Endothelial cell of umbilical vein (primary cell): ENCODE data around the gene SLC6A20. TPM values are rescaled to one million over a fixed set of nuclear protein-coding genes. Genes with fewer than 3 reads are reported as not detected.
"Not testable (repeated sequence)": the region's sequence is repeated elsewhere in the genome, so short reads cannot be mapped to it uniquely, and the experiment has no call there.

Experiments used
- BruUV-seq: library from RNA; stranded (reverse); fragments of 400-500 nt; replicated peaks from 2 replicates; lab custom pipeline; 2021; lab: Mats Ljungman, UMichigan
- CTCF ChIA-PET: fragments of 300-600, 350-600 bp; sonication (Branson Sonifier 250); formaldehyde crosslinking; loops from one replicate; lab custom pipeline; 2021; ENCODE audit warnings: antibody characterized with exemption, inconsistent platforms; lab: Charles Lee
- POLR2A ChIA-PET: fragments of 300-600, 350-600 bp; sonication (Branson Sonifier 250); formaldehyde crosslinking; loops from one replicate; lab custom pipeline; 2021; ENCODE audit warnings: antibody characterized with exemption, inconsistent platforms; lab: Charles Lee
- DNase-seq: peaks from one replicate; pipeline ENCODE4 v3.0.0-alpha.2; 2011; ENCODE audit warnings: low read depth, low spot score
- FAIRE-seq: peaks from 2 replicates; lab custom pipeline; 2011; peaks lifted over from hg19 to GRCh38; lab: Jason Lieb, UNC
- H2AFZ ChIP-seq: 2 replicates; pipeline ENCODE4 v1.6.0; 2012; ENCODE audit warnings: low read depth, low read length, control low read depth, inconsistent platforms
- H3K27ac ChIP-seq: 2 replicates; pipeline ENCODE4 v1.5.1; 2011; ENCODE audit warnings: low read depth, mild to moderate bottlenecking, control low read depth, low read length, moderate library complexity; ENCODE audit not compliant: insufficient read depth
- H3K27me3 ChIP-seq, 2 experiments: 2 replicates each; pipeline versions ENCODE4 v1.6.0 to v1.6.1; 2011; ENCODE audit warnings: low read length in 2 of 2, mixed read lengths in 1 of 2; ENCODE audit not compliant: control insufficient read depth in 2 of 2, insufficient read depth in 2 of 2
- H3K36me3 ChIP-seq, 2 experiments: 2 replicates in 1 of 2; 3 replicates in 1 of 2; pipeline ENCODE4 v1.5.1; 2011; ENCODE audit warnings: low read length in 2 of 2, mild to moderate bottlenecking in 1 of 2, moderate library complexity in 1 of 2; ENCODE audit not compliant: control insufficient read depth in 2 of 2, insufficient read depth in 2 of 2; ENCODE audit errors: extremely low read depth in 1 of 2
- H3K4me1 ChIP-seq: 3 replicates; pipeline ENCODE4 v1.5.1; 2011; ENCODE audit warnings: mild to moderate bottlenecking, low read length; ENCODE audit not compliant: control insufficient read depth, insufficient read depth; ENCODE audit errors: extremely low read depth
- H3K4me2 ChIP-seq: 2 replicates; pipeline ENCODE4 v1.6.1; 2011; ENCODE audit warnings: low read length, control low read depth, mixed read lengths; ENCODE audit not compliant: insufficient read depth
- H3K4me3 ChIP-seq, 3 experiments: fragments of 200-600 bp in 1 of 3; sonication (generic), shearing (Covaris generic) in 1 of 3; replicated peaks in 1 of 3; 2 replicates each; pipeline ENCODE4 v1.5.1; 2011 to 2016; ENCODE audit warnings: control low read depth in 3 of 3, low read length in 3 of 3, mild to moderate bottlenecking in 2 of 3, inconsistent platforms in 1 of 3, low read depth in 1 of 3, moderate library complexity in 1 of 3; ENCODE audit not compliant: insufficient read depth in 1 of 3
- H3K79me2 ChIP-seq: 2 replicates; pipeline ENCODE4 v1.6.0; 2012; ENCODE audit warnings: low read length, inconsistent platforms; ENCODE audit not compliant: control insufficient read depth, insufficient read depth
- H3K9ac ChIP-seq: replicated peaks from 2 replicates; pipeline ENCODE3; 2011; ENCODE audit warnings: low read length, control low read depth; ENCODE audit not compliant: insufficient read depth; ENCODE audit errors: extremely low read depth
- H3K9me1 ChIP-seq: replicated peaks from 3 replicates; pipeline ENCODE4 v1.6.0; 2011; ENCODE audit warnings: mild to moderate bottlenecking, low read length; ENCODE audit not compliant: control insufficient read depth, insufficient read depth; ENCODE audit errors: extremely low read depth
- H3K9me3 ChIP-seq: replicated peaks from 2 replicates; pipeline ENCODE4 v1.5.1; 2012; ENCODE audit warnings: low read length, inconsistent platforms; ENCODE audit not compliant: control insufficient read depth, insufficient read depth
- H4K20me1 ChIP-seq: replicated peaks from 2 replicates; pipeline ENCODE3; 2011; ENCODE audit warnings: mild to moderate bottlenecking, low read length; ENCODE audit not compliant: control insufficient read depth, insufficient read depth; ENCODE audit errors: extremely low read depth
- EZH2 ChIP-seq: IDR thresholded peaks from 2 replicates; pipeline ENCODE4 v1.6.1; 2012; ENCODE audit warnings: borderline replicate concordance, low read depth, mild to moderate bottlenecking, moderate library complexity, low read length, inconsistent platforms; ENCODE audit not compliant: severe bottlenecking
- FOS ChIP-seq: IDR thresholded peaks from 2 replicates; pipeline ENCODE4 v1.6.1; 2011; ENCODE audit warnings: mild to moderate bottlenecking, low read length, moderate library complexity, borderline replicate concordance; ENCODE audit not compliant: insufficient read depth
- GATA2 ChIP-seq: IDR thresholded peaks from 2 replicates; pipeline ENCODE4 v1.7.0; 2011; ENCODE audit warnings: low read depth, mild to moderate bottlenecking, moderate library complexity, mixed read lengths, low read length; ENCODE audit not compliant: insufficient read length, insufficient read depth
- JUN ChIP-seq: IDR thresholded peaks from 2 replicates; pipeline ENCODE4 v1.6.1; 2011; ENCODE audit warnings: borderline replicate concordance, low read depth; ENCODE audit not compliant: insufficient read length, insufficient read depth
- POLR2A ChIP-seq: IDR thresholded peaks from 2 replicates; pipeline ENCODE4 v1.6.1; 2012; ENCODE audit warnings: low read depth, mild to moderate bottlenecking, control low read depth, low read length
- POLR2AphosphoS5 ChIP-seq: IDR thresholded peaks from 2 replicates; pipeline ENCODE4 v1.6.1; 2012; ENCODE audit warnings: low read depth, mild to moderate bottlenecking, control low read depth, low read length, moderate library complexity; ENCODE audit not compliant: insufficient read depth
- dilution Hi-C: fragments of 300-500 bp; cut with MboI; formaldehyde crosslinking; loops from one replicate; pipeline ENCODE4 v1.15.0; 2019; ENCODE audit warnings: low sequenced_read_pairs; ENCODE audit not compliant: extremely low pct_ligation_motif_present
- intact Hi-C: fragments of 100-400 bp; cut with micrococcal nuclease; formaldehyde crosslinking; loops from one replicate; pipeline ENCODE4 v1.10.0; 2022
- polyA plus RNA-seq, 4 experiments: library from polyadenylated mRNA; depleted of rRNA in 3 of 4; stranded (reverse) in 3 of 4; unstranded in 1 of 4; fragments of >200 nt; gene quantifications; 2 replicates each; pipeline versions ENCODE4 v1.2.1 to v1.2.3, GENCODE V29; 2011 to 2012; ENCODE audit warnings: missing spikeins in 1 of 4
- total RNA-seq: library from RNA; stranded (reverse); gene quantifications from 2 replicates; pipeline ENCODE4 v1.2.3, GENCODE V29; 2021
- TF ChIP-seq, protein P1 (sequence below): IDR thresholded peaks from 2 replicates; pipeline ENCODE4 v1.6.1; 2011; ENCODE audit not compliant: insufficient read depth, insufficient read length
- TF ChIP-seq, protein P2 (sequence below), 2 donors: IDR thresholded peaks; 1 replicate in 1 of 2; 2 replicates in 1 of 2; pipeline ENCODE4 v1.5.1; 2011; ENCODE audit warnings: low read length in 2 of 2, mild to moderate bottlenecking in 2 of 2, moderate library complexity in 2 of 2, control low read depth in 1 of 2, inconsistent platforms in 1 of 2, low read depth in 1 of 2; ENCODE audit not compliant: insufficient read depth in 1 of 2; ENCODE audit errors: extremely low read depth in 1 of 2

SLC6A20 gene
- total and polyA plus RNA-seq, 2 donors (not counting 3 experiments of a cell fraction or from before 2014, with no cell fraction given), result not detected

GRCh38 chr3:45758871-45759270 lies 37.5 kb downstream of the SLC6A20 start:
- H2AFZ ChIP-seq, result no peak overlapping the region
- dilution Hi-C loops (no loop called here), intact Hi-C loops (no loop called here)
- H4K20me1 ChIP-seq, result no peaks in the 10 kb centered on the region
- ChIA-PET CTCF (interaction anchor here (1.2 to 2.1 kb wide), 4 partner anchors 15 to 320 kb away, joined by 3 to 10 read pairs (median 7); no protein-coding TSS in a partner anchor), POLR2A (no interaction called here)
- no peaks in the 10 kb centered on the region for H3K79me2 ChIP-seq
- H3K27me3 ChIP-seq, result no peaks in the 10 kb centered on the region
- H3K36me3 ChIP-seq, result no peaks in the 10 kb centered on the region
- no peak overlapping the region for H3K9ac ChIP-seq
- no TSS peak for BruUV-seq
- no peak overlapping the region for H3K4me3 ChIP-seq
- no peaks in the 10 kb centered on the region for H3K9me1 ChIP-seq
- H3K4me2 ChIP-seq, result no peak overlapping the region
- DNase-seq (no peak), FAIRE-seq (no peak)
- H3K4me1 ChIP-seq, result no peaks in the 10 kb centered on the region
- TF ChIP-seq, protein P1, sequence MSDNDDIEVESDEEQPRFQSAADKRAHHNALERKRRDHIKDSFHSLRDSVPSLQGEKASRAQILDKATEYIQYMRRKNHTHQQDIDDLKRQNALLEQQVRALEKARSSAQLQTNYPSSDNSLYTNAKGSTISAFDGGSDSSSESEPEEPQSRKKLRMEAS, result no peak
- TF ChIP-seq JUN, result no peak
- no peak for TF ChIP-seq FOS
- TF ChIP-seq GATA2, result no peak
- TF ChIP-seq, protein P2, sequence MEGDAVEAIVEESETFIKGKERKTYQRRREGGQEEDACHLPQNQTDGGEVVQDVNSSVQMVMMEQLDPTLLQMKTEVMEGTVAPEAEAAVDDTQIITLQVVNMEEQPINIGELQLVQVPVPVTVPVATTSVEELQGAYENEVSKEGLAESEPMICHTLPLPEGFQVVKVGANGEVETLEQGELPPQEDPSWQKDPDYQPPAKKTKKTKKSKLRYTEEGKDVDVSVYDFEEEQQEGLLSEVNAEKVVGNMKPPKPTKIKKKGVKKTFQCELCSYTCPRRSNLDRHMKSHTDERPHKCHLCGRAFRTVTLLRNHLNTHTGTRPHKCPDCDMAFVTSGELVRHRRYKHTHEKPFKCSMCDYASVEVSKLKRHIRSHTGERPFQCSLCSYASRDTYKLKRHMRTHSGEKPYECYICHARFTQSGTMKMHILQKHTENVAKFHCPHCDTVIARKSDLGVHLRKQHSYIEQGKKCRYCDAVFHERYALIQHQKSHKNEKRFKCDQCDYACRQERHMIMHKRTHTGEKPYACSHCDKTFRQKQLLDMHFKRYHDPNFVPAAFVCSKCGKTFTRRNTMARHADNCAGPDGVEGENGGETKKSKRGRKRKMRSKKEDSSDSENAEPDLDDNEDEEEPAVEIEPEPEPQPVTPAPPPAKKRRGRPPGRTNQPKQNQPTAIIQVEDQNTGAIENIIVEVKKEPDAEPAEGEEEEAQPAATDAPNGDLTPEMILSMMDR (IDR thresholded peaks at IDR 0.05; ENCODE audit: extremely low read depth in 1 of 2, insufficient read depth in 1 of 2, low read depth in 1 of 2, low read length in 2 of 2), result no peak
- TF ChIP-seq POLR2A, result no peak
- no peak for TF ChIP-seq POLR2AphosphoS5
- TF ChIP-seq EZH2, result no peak
- H3K9me3 ChIP-seq, result no peaks in the 10 kb centered on the region
- H3K27ac ChIP-seq, result no peak overlapping the region

DNA sequence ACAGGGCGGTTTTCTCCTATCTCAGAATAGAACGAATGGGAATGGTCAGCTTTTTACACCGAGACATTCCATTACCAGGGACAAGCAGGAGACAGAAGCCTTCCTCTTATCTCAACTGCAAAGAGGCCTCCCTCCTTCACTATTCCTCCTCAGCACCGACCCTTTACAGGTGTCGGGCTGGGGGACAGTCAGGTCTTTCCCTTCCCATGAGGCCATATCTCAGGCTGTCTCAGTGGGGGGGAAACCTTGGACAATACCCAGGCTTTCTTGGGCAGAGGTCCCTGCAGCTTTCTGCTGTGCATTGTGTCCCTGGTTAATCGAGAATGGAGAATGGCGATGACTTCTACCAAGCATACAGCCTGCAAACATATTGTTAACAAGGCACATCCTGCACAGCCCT lies 39.2 kb downstream of the SLC6A20 start:
- H3K9ac ChIP-seq, H3K9me1 ChIP-seq, CTCF ChIA-PET, intact Hi-C loops, BruUV-seq, H3K27me3 ChIP-seq, DNase-seq, H3K4me1 ChIP-seq, H3K9me3 ChIP-seq, H2AFZ ChIP-seq, H4K20me1 ChIP-seq, H3K27ac ChIP-seq, H3K79me2 ChIP-seq, dilution Hi-C loops, H3K4me2 ChIP-seq, H3K4me3 ChIP-seq, POLR2A ChIA-PET, H3K36me3 ChIP-seq, FAIRE-seq: not testable (repeated sequence)
